ENCODE results near the gene ZNF334. TPM values are rescaled to one million over a fixed set of nuclear protein-coding genes. Genes with fewer than 3 reads are reported as not detected.

ZNF334 gene
- total RNA-seq, 1 donor = 0.63 TPM

- DNase-seq (ENCODE audit: low read depth) = peak; percentile 15
- TF ChIP-seq CTCF (IDR thresholded peaks at IDR 0.05; ENCODE audit: insufficient read depth, low read length) = no peak
- no peak overlapping the region for H3K4me3 ChIP-seq (ENCODE audit: low read depth, low read length)
Observed at GRCh38 chr20:46545077-46545826, 31.9 kb upstream of the ZNF334 start.

GRCh38 chr20:46544576-46544975, 31.2 kb upstream of the ZNF334 start:
- no peak overlapping the region for H3K4me3 ChIP-seq (ENCODE audit: low read depth, low read length)
- DNase-seq (ENCODE audit: low read depth) = peak; percentile 31
- TF ChIP-seq CTCF (IDR thresholded peaks at IDR 0.05; ENCODE audit: insufficient read depth, low read length) = no peak

- no peak for DNase-seq (ENCODE audit: low read depth)
- no peak overlapping the region for H3K4me3 ChIP-seq (ENCODE audit: low read depth, low read length)
- TF ChIP-seq CTCF (IDR thresholded peaks at IDR 0.05; ENCODE audit: insufficient read depth, low read length) = no peak
Observed at GRCh38 chr20:46543959-46544358, 30.6 kb upstream of the ZNF334 start.

GRCh38 chr20:46543033-46543432, 29.7 kb upstream of the ZNF334 start:
- no peak for DNase-seq (ENCODE audit: low read depth)
- H3K4me3 ChIP-seq (ENCODE audit: low read depth, low read length) = no peak overlapping the region
- no peak for TF ChIP-seq CTCF (IDR thresholded peaks at IDR 0.05; ENCODE audit: insufficient read depth, low read length)

- TF ChIP-seq CTCF (IDR thresholded peaks at IDR 0.05; ENCODE audit: insufficient read depth, low read length) = no peak
- no peak overlapping the region for H3K4me3 ChIP-seq (ENCODE audit: low read depth, low read length)
- no peak for DNase-seq (ENCODE audit: low read depth)
Observed at GRCh38 chr20:46541229-46541935, 28.0 kb upstream of the ZNF334 start.

GRCh38 chr20:46539113-46539512, 25.8 kb upstream of the ZNF334 start:
- no peak overlapping the region for H3K4me3 ChIP-seq (ENCODE audit: low read depth, low read length)
- no peak for TF ChIP-seq CTCF (IDR thresholded peaks at IDR 0.05; ENCODE audit: insufficient read depth, low read length)
- no peak for DNase-seq (ENCODE audit: low read depth)

All from fibroblast of the aortic adventitia (primary cell).